HG03571 (cell line): ENCODE measurements around the gene HNF1B.
A peak's percentile ranks its signal among the peaks of the same experiment; 100 is the strongest.
"Not testable (repeated sequence)": the region's sequence is repeated elsewhere in the genome, so short reads cannot be mapped to it uniquely, and the experiment has no call there.

Source experiments
- ATAC-seq: cut with Tn5 transposase; IDR thresholded peaks from one replicate; pipeline ENCODE4 v1.9.1; 2021; ENCODE audit not compliant: unreplicated experiment

HNF1B gene

DNA sequence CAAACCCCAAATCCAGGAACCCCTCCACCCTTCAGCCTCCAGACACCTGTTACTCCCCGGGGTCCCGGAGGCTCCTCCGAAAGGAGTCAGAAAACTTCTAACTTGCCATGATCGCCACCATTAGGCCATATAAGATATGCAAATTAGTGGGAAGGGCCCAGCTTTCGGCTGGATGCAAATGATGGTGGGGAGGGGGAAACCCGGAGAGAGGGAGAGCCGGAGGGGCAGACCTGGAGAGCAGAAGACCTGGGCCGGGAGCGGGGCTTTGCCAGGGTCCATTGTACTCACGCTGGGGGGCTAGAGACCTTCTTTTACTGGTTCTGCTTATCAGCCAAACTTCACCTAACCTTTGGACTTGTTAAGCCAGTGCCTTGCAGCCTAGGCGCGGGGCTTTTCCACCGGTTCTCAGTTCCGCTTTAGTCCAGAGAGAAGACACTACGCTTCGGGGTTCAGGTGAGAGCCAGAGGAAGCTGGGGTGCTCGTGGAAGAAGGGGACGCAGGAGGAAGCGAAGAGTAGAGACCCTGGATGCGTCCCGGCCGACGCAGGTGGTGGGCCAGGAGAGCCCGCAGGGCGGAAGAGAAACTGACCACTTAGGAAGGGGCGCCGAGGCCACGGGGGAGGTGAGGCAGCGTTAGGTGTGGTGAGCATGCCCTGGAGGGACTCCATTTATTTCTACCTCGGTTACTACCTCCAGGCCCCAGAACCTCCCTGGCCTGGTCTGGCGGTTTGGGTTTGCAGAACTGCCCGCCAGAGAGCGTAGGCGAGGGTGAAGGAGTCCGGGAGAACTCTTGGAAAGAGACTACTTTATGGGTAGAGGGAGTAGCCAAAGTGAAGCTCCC lies at the start of gene HNF1B:
TSS of gene HNF1B (minus strand) at position 99 of the 840 bp plus-strand sequence. CDS start 175 bp downstream, outside the sequence.
- no peak for ATAC-seq

DNA sequence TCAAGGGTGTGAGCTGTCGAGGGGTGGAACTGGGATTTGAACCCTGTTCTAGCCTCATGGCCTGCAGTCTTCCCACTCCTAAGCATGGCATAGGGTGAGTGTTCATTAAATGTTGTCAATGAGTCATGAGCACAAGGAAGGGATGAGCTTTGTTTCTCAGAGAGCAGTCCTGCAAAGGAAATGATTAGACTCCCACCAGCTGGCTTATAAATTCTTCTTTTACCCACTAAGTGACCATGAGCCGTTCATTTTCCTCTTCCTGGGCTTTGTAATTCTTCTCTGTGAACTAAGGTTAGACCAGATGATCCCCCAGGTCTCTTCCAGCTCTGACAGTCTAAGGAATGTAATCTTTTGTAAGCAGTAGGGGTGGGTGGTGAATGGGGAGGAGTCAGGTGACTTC lies 47.9 kb upstream of the HNF1B start:
- no peak for ATAC-seq

DNA sequence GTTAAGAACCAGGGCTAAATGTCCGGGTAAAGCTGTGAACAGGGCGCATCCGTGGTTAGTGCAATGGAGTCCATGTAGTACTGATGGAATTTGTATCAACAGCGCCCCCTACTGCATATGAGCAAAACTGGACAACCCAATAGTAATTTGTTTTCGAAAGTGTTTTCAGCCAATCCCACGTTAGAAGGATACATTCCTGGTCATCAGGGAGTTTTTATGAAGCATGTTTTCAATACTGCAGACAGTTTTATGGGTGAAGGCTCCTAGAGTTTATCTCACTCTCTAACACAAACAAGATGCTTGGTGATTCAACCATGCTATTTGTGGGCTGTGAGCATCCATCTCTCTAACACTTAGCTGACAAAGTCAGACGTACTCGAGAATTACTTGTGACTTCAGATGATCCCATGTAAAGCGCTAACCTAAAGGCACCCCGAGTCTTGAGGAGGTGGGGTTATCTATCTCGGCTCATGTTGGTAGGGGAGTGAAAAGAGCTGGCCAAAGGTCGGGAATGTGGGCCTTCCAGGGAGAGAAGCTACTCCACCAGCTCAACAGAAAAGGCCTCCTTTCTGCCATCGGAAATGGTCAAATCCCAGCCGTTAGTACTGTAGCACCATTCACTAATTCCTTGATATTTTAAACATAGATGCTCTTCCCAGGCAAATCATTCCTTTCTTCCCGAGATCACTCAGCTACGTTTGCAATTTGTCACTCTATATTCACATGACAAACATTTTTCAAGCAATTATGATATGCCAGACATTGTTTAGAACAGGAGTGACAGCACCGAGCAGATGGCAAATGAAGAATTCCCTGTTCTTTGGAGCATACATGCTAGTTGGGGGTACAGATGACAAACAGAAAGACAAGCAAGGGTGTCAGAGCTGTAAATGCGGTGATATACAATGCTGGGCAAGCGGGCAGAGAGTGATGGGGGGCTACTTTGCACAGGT lies 46.9 kb upstream of the HNF1B start:
- ATAC-seq = no peak

- ATAC-seq = no peak
Measured at GRCh38 chr17:37789771-37790541, 45.1 kb upstream of the HNF1B start.

DNA sequence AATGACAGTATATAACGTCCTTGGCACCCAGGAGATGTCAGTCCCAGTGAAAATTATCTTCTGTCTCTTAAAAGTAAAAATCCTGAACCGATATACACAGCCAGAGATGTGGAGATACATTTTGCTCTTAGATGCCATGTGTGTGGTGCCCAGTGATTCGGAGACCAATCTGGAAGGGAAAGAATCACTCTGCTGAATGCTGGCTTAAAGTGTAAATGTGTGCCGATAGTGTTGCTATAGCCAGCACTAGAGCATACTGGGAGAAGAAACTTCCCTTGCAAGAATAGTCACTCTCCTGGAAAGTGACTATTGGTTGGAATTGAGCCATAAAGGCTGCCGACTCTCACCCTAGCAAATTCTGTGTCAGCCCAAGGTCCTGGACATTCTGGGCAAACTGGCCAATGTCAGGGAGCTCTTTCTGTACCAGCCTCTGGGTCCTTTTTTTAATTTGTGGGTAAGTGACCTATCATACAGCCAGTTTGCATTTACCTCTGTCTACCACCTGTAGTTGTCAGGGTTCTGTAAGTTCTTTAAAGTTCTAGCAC lies 44.2 kb upstream of the HNF1B start:
- ATAC-seq = no peak

DNA sequence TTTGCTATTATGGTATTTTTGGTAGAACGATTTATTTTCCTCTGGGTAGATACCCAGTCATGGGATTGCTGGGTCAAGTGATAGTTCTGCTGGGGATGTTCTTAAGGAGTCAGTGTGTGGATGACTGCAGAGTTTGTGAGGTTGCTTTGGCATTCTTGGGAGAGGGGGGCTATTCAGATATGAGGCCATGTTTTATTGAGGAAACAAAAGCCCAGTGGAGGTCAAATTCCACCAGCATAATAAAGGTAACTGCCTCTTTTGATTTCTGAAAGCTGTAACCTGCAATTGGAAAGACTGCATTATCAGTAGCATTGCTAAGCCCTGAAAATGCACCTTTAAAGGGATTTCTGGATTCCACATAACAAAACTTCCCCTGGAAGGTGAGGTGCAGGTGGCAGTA lies 43.7 kb upstream of the HNF1B start:
- no peak for ATAC-seq

DNA sequence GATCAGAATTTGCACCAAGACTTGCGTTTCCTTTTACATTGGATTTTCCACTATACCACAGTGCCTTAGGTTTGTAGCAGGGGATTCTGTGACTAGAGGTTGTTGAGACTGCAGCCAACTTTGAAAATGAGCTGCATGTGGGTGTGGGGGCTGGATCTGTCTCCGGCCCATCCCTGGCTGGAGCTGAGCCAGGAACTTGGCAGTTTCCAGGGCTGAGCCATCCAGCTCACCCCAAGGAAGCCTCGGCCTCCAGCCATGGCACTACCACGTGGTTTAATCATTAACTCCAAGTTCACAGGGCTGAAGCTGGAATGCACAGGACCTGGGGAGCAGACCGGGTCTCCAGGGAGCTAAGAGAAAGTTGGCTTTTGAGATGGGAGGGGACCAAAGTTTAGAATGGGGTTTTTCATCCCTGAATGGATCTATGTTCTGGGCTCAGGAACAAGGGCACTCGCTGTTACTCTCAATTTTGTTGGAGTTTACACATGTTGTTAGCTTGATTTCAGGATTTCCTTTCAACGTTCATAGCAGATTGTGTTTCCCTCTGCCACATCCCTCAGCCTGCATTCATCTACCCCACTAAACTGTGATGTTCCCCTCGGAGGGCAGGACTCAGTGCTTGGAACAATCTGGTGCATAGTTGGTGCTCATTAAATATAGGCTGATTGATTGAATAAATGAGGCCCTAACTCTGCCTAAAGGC lies 42.3 kb upstream of the HNF1B start:
- no peak for ATAC-seq

- ATAC-seq = no peak
Measured at GRCh38 chr17:37786481-37786880, 41.6 kb upstream of the HNF1B start.

DNA sequence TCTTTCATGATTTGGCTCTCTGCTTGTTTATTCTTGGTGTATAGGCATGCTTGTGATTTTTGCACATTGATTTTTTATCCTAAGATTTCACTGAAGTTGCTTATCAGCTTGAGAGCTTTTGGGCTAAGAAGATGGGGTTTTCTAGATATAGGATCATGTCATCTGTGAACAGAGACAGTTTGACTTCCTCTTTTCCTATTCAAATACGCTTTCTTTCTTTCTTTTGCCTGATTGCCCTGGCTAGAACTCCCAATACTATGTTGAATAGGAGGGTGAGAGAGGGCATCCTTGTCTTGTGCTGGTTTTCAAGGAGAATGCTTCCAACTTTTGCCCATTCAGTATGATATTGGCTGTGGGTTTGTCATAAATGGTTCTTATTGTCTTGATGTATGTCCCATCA lies 37.6 kb upstream of the HNF1B start:
- not testable (repeated sequence) for ATAC-seq

- ATAC-seq = no peak
Measured at GRCh38 chr17:37781451-37781850, 36.6 kb upstream of the HNF1B start.

DNA sequence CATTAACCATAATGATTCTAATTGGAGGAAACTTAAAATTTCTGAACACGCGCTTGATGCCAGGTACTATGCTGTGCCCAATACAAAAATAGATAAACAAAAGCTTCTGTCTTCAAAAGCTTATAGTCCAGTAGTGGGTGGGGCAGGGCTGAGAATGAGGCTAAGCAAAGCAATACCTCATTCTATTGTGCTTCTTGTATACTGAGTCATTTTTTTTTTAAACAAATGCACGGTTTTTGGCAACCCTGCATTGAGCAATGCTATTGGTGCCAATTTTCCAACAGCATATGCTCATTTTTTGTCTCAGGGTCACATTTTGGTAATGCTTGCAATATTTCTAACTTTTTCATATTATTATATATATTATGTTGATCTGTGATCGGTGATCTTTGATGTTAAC lies 34.7 kb upstream of the HNF1B start:
- ATAC-seq = no peak

DNA sequence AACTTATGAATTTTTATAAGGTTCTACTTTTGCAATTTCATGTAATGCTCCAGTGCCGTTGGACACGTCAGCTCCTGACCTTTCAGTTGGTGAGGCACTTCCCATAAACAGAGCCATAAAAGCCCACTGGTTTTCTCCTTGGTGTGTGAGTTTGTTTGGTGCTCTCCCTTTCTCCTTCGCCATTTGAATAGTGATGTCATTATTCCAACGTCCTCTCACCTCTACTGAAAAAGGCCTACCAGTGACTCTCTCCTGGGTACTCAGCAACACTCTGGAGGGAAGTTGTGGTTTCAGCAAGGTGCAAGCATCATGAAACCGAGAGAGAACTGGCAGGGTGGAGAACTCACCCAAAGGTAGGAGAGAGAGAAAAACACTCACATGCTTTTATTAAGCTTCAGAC lies 29.6 kb upstream of the HNF1B start:
- peak; percentile 84 for ATAC-seq

DNA sequence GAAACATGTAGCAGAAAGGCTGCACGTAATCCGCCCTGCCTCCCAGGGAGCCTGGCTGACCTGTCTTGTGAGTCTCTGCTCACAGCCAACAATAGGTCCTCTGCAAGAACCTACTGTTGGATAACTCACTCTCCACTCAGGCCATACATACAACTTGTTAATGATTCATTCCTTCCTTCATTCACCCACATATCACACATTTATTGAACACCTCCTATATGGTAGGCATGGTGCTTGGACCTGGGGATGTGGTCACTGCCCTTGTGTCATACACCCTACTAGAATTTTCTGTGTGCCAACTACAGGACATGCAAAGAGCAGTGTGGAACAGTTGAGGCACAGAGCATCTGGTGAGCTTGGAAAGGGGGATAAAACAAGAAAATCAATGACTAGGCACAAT lies 28.1 kb upstream of the HNF1B start:
- no peak for ATAC-seq

- ATAC-seq = no peak
Measured at GRCh38 chr17:37770631-37771518, 26.0 kb upstream of the HNF1B start.

GRCh38 chr17:37769050-37769449 lies 24.2 kb upstream of the HNF1B start:
- ATAC-seq = no peak

GRCh38 chr17:37768438-37768837 lies 23.6 kb upstream of the HNF1B start:
- no peak for ATAC-seq

DNA sequence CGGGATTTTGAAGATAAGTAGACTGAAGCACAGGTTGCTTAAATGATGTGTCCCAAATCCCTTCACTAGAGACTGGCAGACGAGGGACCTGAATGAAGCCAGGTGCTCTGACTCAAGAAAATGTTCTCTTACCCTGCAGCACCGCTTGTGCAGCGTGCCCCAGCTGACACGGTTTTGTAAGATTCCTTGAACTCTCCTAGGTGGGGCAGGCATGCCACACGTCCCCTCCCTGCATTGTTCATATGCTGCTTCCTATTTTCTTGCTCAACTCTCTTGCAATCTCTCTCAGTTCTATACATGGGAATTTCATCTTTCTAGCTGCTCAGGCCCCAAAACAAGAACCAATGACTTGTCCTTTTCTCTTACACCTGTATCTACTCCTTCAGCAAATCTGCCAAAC lies 22.1 kb upstream of the HNF1B start:
- ATAC-seq = no peak

- no peak for ATAC-seq
Measured at GRCh38 chr17:37764383-37764782, 19.5 kb upstream of the HNF1B start.

DNA sequence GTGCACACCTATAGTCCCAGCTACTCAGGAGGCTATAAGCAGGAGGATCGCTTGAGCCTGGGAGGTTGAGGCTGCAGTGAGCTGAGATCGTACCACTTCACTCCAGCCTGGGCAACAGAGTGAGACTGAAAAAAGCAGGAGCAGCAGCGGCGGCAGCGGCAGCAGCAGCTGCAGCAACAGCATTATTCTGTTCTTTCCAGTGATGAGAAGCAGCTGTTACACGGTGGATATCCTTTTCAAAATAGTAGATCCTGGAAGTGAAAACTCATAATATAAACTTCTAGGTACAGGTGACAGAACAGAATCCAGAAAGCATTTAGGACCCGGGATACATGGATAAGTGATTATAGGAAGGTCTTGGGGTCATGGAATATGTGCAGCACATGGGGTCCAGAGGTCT lies 17.8 kb upstream of the HNF1B start:
- ATAC-seq = no peak
